IMR-90 (cell line): ENCODE data around the gene IFFO2. TPM values are rescaled to one million over a fixed set of nuclear protein-coding genes. Genes with fewer than 3 reads are reported as not detected.

Experiments used
- ATAC-seq: fragments of 200-7000 bp; cut with Tn5 transposase; 2 replicates; pipeline ENCODE4 v1.9.1; 2020; ENCODE audit warnings: low read depth, mild to moderate bottlenecking, moderate library complexity
- BruUV-seq: library from RNA; stranded (reverse); fragments of 400-500 nt; replicated peaks from 2 replicates; lab custom pipeline; 2021; lab: Mats Ljungman, UMichigan
- CTCF ChIA-PET: fragments of 300-600 bp; formaldehyde crosslinking; extraction: SDS; loops from one replicate; lab custom pipeline; 2021; ENCODE audit warnings: antibody characterized with exemption; lab: Yijun Ruan, JAX
- POLR2A ChIA-PET: fragments of 300-600 bp; sonication (Branson Sonifier 250); formaldehyde crosslinking; loops from one replicate; lab custom pipeline; 2022; ENCODE audit warnings: antibody characterized with exemption; ENCODE audit not compliant: unreplicated experiment; lab: Charles Lee
- DNase-seq: peaks from one replicate; pipeline ENCODE4 v3.0.0; 2013
- H2AFZ ChIP-seq: replicated peaks from 2 replicates; pipeline ENCODE3; 2013; ENCODE audit warnings: low read length, mild to moderate bottlenecking; ENCODE audit not compliant: poor library complexity
- H2AK5ac ChIP-seq: 2 replicates; pipeline ENCODE4 v1.6.1; 2013; ENCODE audit warnings: low read depth, low read length, inconsistent platforms
- H2AK9ac ChIP-seq: replicated peaks from 2 replicates; pipeline ENCODE3; 2013; ENCODE audit warnings: mild to moderate bottlenecking, low read depth, low read length, moderate library complexity; ENCODE audit not compliant: poor library complexity
- H2BK120ac ChIP-seq: 2 replicates; pipeline ENCODE4 v1.6.1; 2013; ENCODE audit warnings: low read depth, low read length, inconsistent platforms
- H2BK15ac ChIP-seq: 3 replicates; pipeline ENCODE4 v1.6.1; 2013; ENCODE audit warnings: low read depth, low read length, inconsistent platforms
- H2BK20ac ChIP-seq: 2 replicates; pipeline ENCODE4 v1.6.1; 2013; ENCODE audit warnings: low read depth, mild to moderate bottlenecking, inconsistent platforms, low read length, moderate library complexity
- H2BK5ac ChIP-seq: 2 replicates; pipeline ENCODE4 v1.6.1; 2013; ENCODE audit warnings: mild to moderate bottlenecking, low read depth, low read length, inconsistent platforms; ENCODE audit not compliant: poor library complexity, severe bottlenecking
- H3K14ac ChIP-seq: replicated peaks from 2 replicates; pipeline ENCODE4 v1.6.1; 2013; ENCODE audit warnings: low read depth, low read length, inconsistent platforms
- H3K18ac ChIP-seq: 2 replicates; pipeline ENCODE4 v1.6.1; 2013; ENCODE audit warnings: low read depth, low read length, control low read depth
- H3K23ac ChIP-seq: 2 replicates; pipeline ENCODE4 v1.6.1; 2013; ENCODE audit warnings: low read depth, low read length, inconsistent platforms
- H3K27ac ChIP-seq: 2 replicates; pipeline ENCODE4 v1.5.1; 2013; ENCODE audit warnings: mild to moderate bottlenecking, control low read depth, low read length; ENCODE audit not compliant: insufficient read depth
- H3K27me3 ChIP-seq: 2 replicates; pipeline ENCODE4 v1.6.1; 2013; ENCODE audit warnings: low read length; ENCODE audit not compliant: control insufficient read depth, insufficient read depth
- H3K36me3 ChIP-seq: 2 replicates; pipeline ENCODE4 v1.6.1; 2013; ENCODE audit warnings: low read length, mixed read lengths; ENCODE audit not compliant: control insufficient read depth, insufficient read depth
- H3K4ac ChIP-seq: 2 replicates; pipeline ENCODE4 v1.6.1; 2013; ENCODE audit warnings: low read depth, low read length, inconsistent platforms
- H3K4me1 ChIP-seq: 2 replicates; pipeline ENCODE4 v1.6.1; 2013; ENCODE audit warnings: low read length, mixed read lengths; ENCODE audit not compliant: control insufficient read depth, insufficient read depth
- H3K4me2 ChIP-seq: 2 replicates; pipeline ENCODE4 v1.6.1; 2013; ENCODE audit warnings: low read depth, mild to moderate bottlenecking, control low read depth, low read length, moderate library complexity
- H3K4me3 ChIP-seq: 2 replicates; pipeline ENCODE4 v1.5.1; 2013; ENCODE audit warnings: low read depth, mild to moderate bottlenecking, control low read depth, low read length, moderate library complexity; ENCODE audit not compliant: insufficient read depth
- H3K56ac ChIP-seq: 2 replicates; pipeline ENCODE4 v1.6.1; 2013; ENCODE audit warnings: low read length, inconsistent platforms; ENCODE audit not compliant: insufficient read depth; ENCODE audit errors: extremely low read depth
- H3K79me1 ChIP-seq, 2 experiments: 2 replicates each; pipeline ENCODE4 v1.6.1; 2013; ENCODE audit warnings: low read length in 2 of 2, inconsistent platforms in 1 of 2, low read depth in 1 of 2
- H3K9ac ChIP-seq: 2 replicates; pipeline ENCODE4 v1.6.1; 2013; ENCODE audit warnings: low read depth, low read length, control low read depth
- H3K9me1 ChIP-seq: 2 replicates; pipeline ENCODE4 v1.6.1; 2013; ENCODE audit warnings: low read length, inconsistent platforms; ENCODE audit not compliant: insufficient read depth
- H3K9me3 ChIP-seq: 2 replicates; pipeline ENCODE4 v1.6.1; 2013; ENCODE audit warnings: low read length; ENCODE audit not compliant: control insufficient read depth, insufficient read depth
- H4K20me1 ChIP-seq: 2 replicates; pipeline ENCODE4 v1.6.1; 2013; ENCODE audit warnings: low read length, inconsistent platforms; ENCODE audit not compliant: insufficient read depth
- H4K5ac ChIP-seq: 2 replicates; pipeline ENCODE4 v1.6.1; 2013; ENCODE audit warnings: mild to moderate bottlenecking, low read depth, low read length, control low read depth
- H4K8ac ChIP-seq, 2 experiments: 2 replicates each; pipeline ENCODE4 v1.6.1; 2013; ENCODE audit warnings: low read depth in 2 of 2, low read length in 2 of 2, control low read depth in 1 of 2, inconsistent platforms in 1 of 2
- H4K91ac ChIP-seq: 2 replicates; pipeline ENCODE4 v1.6.1; 2013; ENCODE audit warnings: low read depth, low read length, inconsistent platforms; ENCODE audit not compliant: insufficient read depth
- RAD21 ChIP-seq: IDR thresholded peaks from 2 replicates; pipeline ENCODE4 v1.6.1; 2012; ENCODE audit warnings: low read length, improper control_type of control experiment
- WGBS, 2 experiments: methylation state at CpG; one replicate each; pipeline versions ENCODE4 v1.1.5 to v1.1.7; 2013; ENCODE audit warnings: missing lambda C conversion rate in 2 of 2; ENCODE audit not compliant: insufficient read length in 1 of 2; ENCODE audit errors: extremely low coverage in 2 of 2; 5-methylcytosine and 5-hydroxymethylcytosine counted together
- dilution Hi-C: fragments of 300-500 bp; cut with HindIII; formaldehyde crosslinking; loops from one replicate; pipeline ENCODE4 v1.14.3; 2018; ENCODE audit warnings: low sequenced_read_pairs; ENCODE audit not compliant: unreplicated experiment
- in situ Hi-C: fragments of 300-500 bp; cut with MboI; formaldehyde crosslinking; loops from 3 replicates; pipeline ENCODE4 v1.14.3; 2019; ENCODE audit warnings: low sequenced_read_pairs, inconsistent platforms, mixed read lengths
- intact Hi-C: fragments of 100-400 bp; cut with micrococcal nuclease; formaldehyde crosslinking; loops from 2 replicates; pipeline ENCODE4 v1.10.0; 2022
- polyA plus RNA-seq, 3 experiments: library from polyadenylated mRNA; depleted of rRNA; stranded (reverse); fragments of >200 nt; gene quantifications; 2 replicates each; pipeline ENCODE4 v1.2.3, GENCODE V29; 2012; ENCODE audit warnings: low replicate concordance in 1 of 3
- total RNA-seq: library from RNA; depleted of rRNA; stranded (reverse); fragments of >200 nt; gene quantifications from 2 replicates; pipeline ENCODE4 v1.2.3, GENCODE V29; 2012

IFFO2 gene
- total and polyA plus RNA-seq, 2 of the 4 experiments (the other 2 are of a cell fraction), result 14.5 to 18.2 TPM

DNA sequence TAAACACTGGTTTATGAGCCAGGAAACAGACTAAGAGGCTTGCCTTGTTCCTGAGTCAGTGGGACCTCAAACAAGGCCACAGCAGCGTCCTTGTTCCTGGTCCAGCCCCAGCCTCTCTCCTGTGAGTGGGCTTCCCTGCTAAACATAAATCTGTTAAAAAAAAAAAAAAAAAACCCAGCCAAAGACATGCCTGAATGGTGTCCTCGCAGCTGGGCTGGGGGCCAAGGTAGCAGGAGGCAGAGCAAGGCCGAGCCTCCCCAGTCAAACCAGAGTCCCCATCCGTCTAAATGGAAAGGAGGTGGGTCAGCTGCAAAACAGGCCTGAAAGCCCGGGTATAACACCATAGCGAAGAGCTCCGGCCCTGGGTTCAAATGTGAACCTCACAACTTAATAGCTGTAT, 18.1 kb upstream of the IFFO2 start:
- Histone ChIP-seq H2AK5ac (no peak overlapping the region), H3K18ac (no peak overlapping the region), H3K4me3 (no peak overlapping the region), H3K27me3 (peaks cover 8% of the 10 kb centered on the region; the same call in 1 of the 2 replicates), H3K4me2 (no peak overlapping the region), H2AK9ac (no peak overlapping the region), H2BK120ac (no peak overlapping the region), H2BK15ac (no peak overlapping the region), H3K9me1 (no peaks in the 10 kb centered on the region), H3K36me3 (no peaks in the 10 kb centered on the region), H2BK20ac (no peak overlapping the region), H3K27ac (no peak overlapping the region), H4K91ac (no peak overlapping the region), H3K4me1 (no peaks in the 10 kb centered on the region), H4K5ac (no peak overlapping the region), H3K14ac (no peak overlapping the region), H2AFZ (no peak overlapping the region), H4K8ac (no peak overlapping the region), H3K79me1 (no peaks in the 10 kb centered on the region), H3K9me3 (no peaks in the 10 kb centered on the region; the same call in 1 of the 2 replicates), H2BK5ac (no peak overlapping the region), H3K9ac (no peak overlapping the region), H3K23ac (no peak overlapping the region), H3K4ac (no peak overlapping the region), H3K56ac (no peak overlapping the region), H4K20me1 (no peaks in the 10 kb centered on the region)
- dilution Hi-C loops, result no loop called here
- in situ Hi-C loops, result no loop called here
- BruUV-seq, result no TSS peak
- intact Hi-C loops, result no loop called here
- TF ChIP-seq RAD21, result no peak
- CTCF ChIA-PET, result interaction anchor here (1.3 to 1.7 kb wide), 2 partner anchors 62 to 67 kb away, joined by 3 to 7 read pairs; no protein-coding TSS in a partner anchor
- 73% methylated on average over 3 of the region's 7 CpGs; no CpG with 5 or more reads in 1 of the 2 experiments for WGBS, 2 experiments
- no peak for ATAC-seq
- no peak for DNase-seq
- POLR2A ChIA-PET, result interaction anchor here (0.6 kb wide), 1 partner anchor 18 kb away, joined by 4 read pairs; the partner anchor contains the start of gene IFFO2
